Astrocyte (in vitro differentiated cells and primary cell): ENCODE measurements around the gene KRTAP4-6. TPM values are rescaled to one million over a fixed set of nuclear protein-coding genes. Genes with fewer than 3 reads are reported as not detected.
"Not testable (repeated sequence)": the region's sequence is repeated elsewhere in the genome, so short reads cannot be mapped to it uniquely, and the experiment has no call there.

Source experiments
- DNase-seq: peaks from one replicate; pipeline ENCODE4 v3.0.0-alpha.2; 2010; ENCODE audit warnings: low read depth
- FAIRE-seq: peaks from 2 replicates; lab custom pipeline; 2011; peaks lifted over from hg19 to GRCh38; lab: Jason Lieb, UNC
- H2AFZ ChIP-seq: 2 replicates; pipeline ENCODE4 v1.6.0; 2012; ENCODE audit warnings: low read depth, low read length, inconsistent platforms
- H3K27ac ChIP-seq: 2 replicates; pipeline ENCODE4 v1.5.1; 2011; ENCODE audit warnings: low read depth, low read length, inconsistent platforms
- H3K27me3 ChIP-seq: 2 replicates; pipeline ENCODE4 v1.6.0; 2011; ENCODE audit warnings: low read length, inconsistent platforms; ENCODE audit not compliant: insufficient read depth
- H3K36me3 ChIP-seq: 2 replicates; pipeline ENCODE4 v1.5.1; 2011; ENCODE audit warnings: low read length, inconsistent platforms; ENCODE audit not compliant: insufficient read depth
- H3K4me1 ChIP-seq: 2 replicates; pipeline ENCODE4 v1.5.1; 2011; ENCODE audit warnings: low read length, inconsistent platforms; ENCODE audit not compliant: insufficient read depth
- H3K4me2 ChIP-seq: 2 replicates; pipeline ENCODE4 v1.6.0; 2012; ENCODE audit warnings: low read length, inconsistent platforms
- H3K4me3 ChIP-seq: 2 replicates; pipeline ENCODE4 v1.5.1; 2011; ENCODE audit warnings: low read depth, mild to moderate bottlenecking, low read length, inconsistent platforms; ENCODE audit not compliant: insufficient read depth
- H3K79me2 ChIP-seq: 2 replicates; pipeline ENCODE4 v1.6.0; 2012; ENCODE audit warnings: mild to moderate bottlenecking, low read length, inconsistent platforms; ENCODE audit not compliant: insufficient read depth
- H3K9ac ChIP-seq: 2 replicates; pipeline ENCODE4 v1.6.0; 2012; ENCODE audit warnings: mild to moderate bottlenecking, low read length, inconsistent platforms
- H3K9me3 ChIP-seq: 2 replicates; pipeline ENCODE4 v1.5.1; 2012; ENCODE audit warnings: low read depth, mild to moderate bottlenecking, low read length, inconsistent platforms; ENCODE audit not compliant: insufficient read depth
- H4K20me1 ChIP-seq: 2 replicates; pipeline ENCODE4 v1.6.0; 2012; ENCODE audit warnings: low read length, inconsistent platforms; ENCODE audit not compliant: insufficient read depth
- H3K27ac Mint-ChIP-seq: one replicate; pipeline ENCODE4 v1.8.0; 2021; ENCODE audit warnings: mild to moderate bottlenecking, mixed read lengths; ENCODE audit not compliant: unreplicated experiment
- H3K27me3 Mint-ChIP-seq: one replicate; pipeline ENCODE4 v1.8.0; 2021; ENCODE audit warnings: low read depth, mixed read lengths; ENCODE audit not compliant: unreplicated experiment
- H3K36me3 Mint-ChIP-seq: one replicate; pipeline ENCODE4 v1.8.0; 2021; ENCODE audit warnings: low read depth, mixed read lengths; ENCODE audit not compliant: unreplicated experiment
- H3K4me1 Mint-ChIP-seq: one replicate; pipeline ENCODE4 v1.8.0; 2021; ENCODE audit warnings: low read depth, mixed read lengths; ENCODE audit not compliant: unreplicated experiment
- H3K4me3 Mint-ChIP-seq: one replicate; pipeline ENCODE4 v1.8.0; 2021; ENCODE audit warnings: mild to moderate bottlenecking, moderate library complexity, mixed read lengths; ENCODE audit not compliant: unreplicated experiment
- H3K9me3 Mint-ChIP-seq: one replicate; pipeline ENCODE4 v1.8.0; 2021; ENCODE audit warnings: mild to moderate bottlenecking, mixed read lengths; ENCODE audit not compliant: unreplicated experiment
- EZH2 ChIP-seq: IDR thresholded peaks from 2 replicates; pipeline ENCODE4 v1.6.1; 2012; ENCODE audit warnings: mild to moderate bottlenecking, low read length, inconsistent platforms; ENCODE audit not compliant: insufficient read depth
- total RNA-seq: library from RNA; stranded (reverse); gene quantifications from 2 replicates; pipeline ENCODE4 v1.2.1, GENCODE V29; 2021
- TF ChIP-seq, protein P1 (sequence below): IDR thresholded peaks from 2 replicates; pipeline ENCODE4 v1.5.1; 2011; ENCODE audit warnings: low read depth, mild to moderate bottlenecking, inconsistent platforms, low read length, moderate library complexity; ENCODE audit not compliant: insufficient read depth

The KRTAP4-6 gene
- total RNA-seq, 1 donor from 2014 or later, result not detected

DNA sequence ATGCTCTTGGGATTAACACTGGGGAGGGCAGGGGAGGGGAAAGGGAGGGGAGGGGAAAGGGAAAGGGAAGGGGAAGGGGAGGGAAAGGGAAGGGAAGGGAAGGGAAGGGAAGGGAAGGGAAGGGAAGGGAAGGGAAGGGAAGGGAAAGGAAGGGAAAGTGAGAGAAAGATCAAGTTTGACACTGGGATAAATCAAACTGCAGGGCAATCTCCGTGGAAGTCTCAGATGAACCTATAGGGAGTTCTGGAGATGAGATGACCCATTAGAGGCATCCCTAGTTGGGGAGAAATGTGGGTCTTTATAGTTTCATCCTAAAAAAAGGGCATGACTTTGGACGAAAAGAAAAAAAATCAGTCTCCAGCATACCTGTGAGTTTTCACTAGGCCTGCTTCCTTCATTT is 18.6 kb downstream of the KRTAP4-6 start:
- Mint-ChIP-seq H3K27me3 (peaks cover 2% of the 10 kb centered on the region), H3K36me3 (no peaks in the 10 kb centered on the region), H3K4me3 (no peak overlapping the region), H3K27ac (no peak overlapping the region), H3K9me3 (peaks cover 2% of the 10 kb centered on the region), H3K4me1 (peaks cover 22% of the 10 kb centered on the region)
- H3K27me3 ChIP-seq, result no peaks in the 10 kb centered on the region
- H4K20me1 ChIP-seq, result no peaks in the 10 kb centered on the region
- H3K4me1 ChIP-seq, result peaks cover 4% of the 10 kb centered on the region
- H3K4me3 ChIP-seq, result no peak overlapping the region
- H3K36me3 ChIP-seq, result no peaks in the 10 kb centered on the region
- TF ChIP-seq, protein P1, sequence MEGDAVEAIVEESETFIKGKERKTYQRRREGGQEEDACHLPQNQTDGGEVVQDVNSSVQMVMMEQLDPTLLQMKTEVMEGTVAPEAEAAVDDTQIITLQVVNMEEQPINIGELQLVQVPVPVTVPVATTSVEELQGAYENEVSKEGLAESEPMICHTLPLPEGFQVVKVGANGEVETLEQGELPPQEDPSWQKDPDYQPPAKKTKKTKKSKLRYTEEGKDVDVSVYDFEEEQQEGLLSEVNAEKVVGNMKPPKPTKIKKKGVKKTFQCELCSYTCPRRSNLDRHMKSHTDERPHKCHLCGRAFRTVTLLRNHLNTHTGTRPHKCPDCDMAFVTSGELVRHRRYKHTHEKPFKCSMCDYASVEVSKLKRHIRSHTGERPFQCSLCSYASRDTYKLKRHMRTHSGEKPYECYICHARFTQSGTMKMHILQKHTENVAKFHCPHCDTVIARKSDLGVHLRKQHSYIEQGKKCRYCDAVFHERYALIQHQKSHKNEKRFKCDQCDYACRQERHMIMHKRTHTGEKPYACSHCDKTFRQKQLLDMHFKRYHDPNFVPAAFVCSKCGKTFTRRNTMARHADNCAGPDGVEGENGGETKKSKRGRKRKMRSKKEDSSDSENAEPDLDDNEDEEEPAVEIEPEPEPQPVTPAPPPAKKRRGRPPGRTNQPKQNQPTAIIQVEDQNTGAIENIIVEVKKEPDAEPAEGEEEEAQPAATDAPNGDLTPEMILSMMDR, result no peak
- TF ChIP-seq EZH2, result no peak
- no peaks in the 10 kb centered on the region for H3K9me3 ChIP-seq
- H2AFZ ChIP-seq, result no peak overlapping the region
- FAIRE-seq (no peak), DNase-seq (no peak)
- H3K4me2 ChIP-seq, result no peak overlapping the region
- H3K9ac ChIP-seq, result no peak overlapping the region
- H3K79me2 ChIP-seq, result no peaks in the 10 kb centered on the region
- no peak overlapping the region for H3K27ac ChIP-seq

DNA sequence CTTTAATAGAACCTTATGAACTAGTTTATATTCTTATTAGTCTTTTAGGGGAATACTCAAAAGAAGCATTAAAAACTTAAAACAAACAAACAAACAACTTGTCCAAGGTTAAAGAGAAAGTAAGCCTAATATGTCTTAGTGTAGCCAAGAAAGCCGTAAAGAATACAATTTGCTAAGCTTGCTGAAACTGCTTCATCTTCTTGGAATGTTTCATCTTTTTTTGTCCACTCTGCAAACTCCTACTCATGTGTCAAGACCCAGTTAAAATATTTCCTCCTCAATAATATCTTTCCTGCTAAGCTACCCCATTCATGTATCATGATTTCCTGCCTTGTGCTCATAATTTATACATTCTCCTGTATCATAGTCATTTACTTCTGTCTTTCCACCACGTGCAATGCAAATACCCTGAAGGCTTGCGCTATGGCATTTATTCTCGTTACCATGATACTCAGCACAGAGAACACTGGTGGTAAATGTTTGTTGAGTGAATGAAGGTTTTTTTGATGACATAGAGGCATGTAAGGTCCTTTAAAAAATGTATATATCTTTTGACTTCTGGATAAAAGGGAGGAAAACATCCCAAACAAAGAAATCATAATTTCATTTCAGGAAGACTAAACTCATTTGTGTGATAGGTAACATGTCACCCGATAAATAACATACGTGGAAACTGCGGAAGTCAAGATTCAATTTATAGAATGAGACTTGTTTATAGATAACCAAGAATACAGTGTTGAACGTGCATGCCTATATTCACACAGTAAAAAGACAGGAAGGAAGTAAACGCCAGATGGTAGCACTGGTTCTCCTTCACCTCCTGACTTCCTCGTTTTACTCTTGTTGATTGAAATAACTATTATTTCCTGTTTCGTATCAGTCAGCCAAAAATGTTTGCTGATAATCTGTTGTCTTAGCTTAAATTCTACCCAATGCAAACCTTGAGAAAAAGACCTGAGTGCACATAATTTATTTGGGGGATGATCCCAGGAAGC is 20.4 kb downstream of the KRTAP4-6 start:
- H3K27me3 Mint-ChIP-seq, H4K20me1 ChIP-seq, H3K36me3 ChIP-seq, H3K4me1 ChIP-seq, H3K4me3 Mint-ChIP-seq, DNase-seq, H2AFZ ChIP-seq, H3K36me3 Mint-ChIP-seq, H3K9me3 Mint-ChIP-seq, H3K9ac ChIP-seq, H3K4me3 ChIP-seq, H3K79me2 ChIP-seq, H3K27ac ChIP-seq, H3K27me3 ChIP-seq, H3K9me3 ChIP-seq, H3K4me2 ChIP-seq: not testable (repeated sequence)
- Mint-ChIP-seq H3K27ac (peak overlapping the region; percentile 50), H3K4me1 (peaks cover 22% of the 10 kb centered on the region)
- FAIRE-seq, result peak; percentile 98

DNA sequence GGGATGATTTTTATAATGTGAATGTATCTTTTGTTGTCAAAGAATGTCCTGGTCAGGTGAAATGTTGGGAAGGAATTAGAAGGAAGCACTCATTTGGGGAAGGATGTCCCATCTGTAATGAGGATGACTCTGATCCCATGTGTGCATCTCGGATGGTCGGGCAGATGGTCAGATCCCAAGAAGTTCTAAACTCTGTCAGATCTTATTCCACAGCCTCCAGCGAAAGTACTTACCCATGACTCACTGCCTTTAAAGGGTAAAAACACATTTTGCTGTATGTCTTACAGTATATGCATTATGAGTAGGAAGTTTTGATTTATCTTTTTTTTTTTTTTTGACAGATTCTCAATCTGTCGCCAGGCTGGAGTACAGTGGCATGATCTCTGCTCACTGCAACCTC is 21.6 kb downstream of the KRTAP4-6 start:
- no peaks in the 10 kb centered on the region for H3K79me2 ChIP-seq
- TF ChIP-seq, protein P1, result no peak
- no peak for TF ChIP-seq EZH2
- H3K27ac ChIP-seq, result no peak overlapping the region
- Mint-ChIP-seq H3K4me1 (peaks cover 19% of the 10 kb centered on the region), H3K9me3 (peaks cover 2% of the 10 kb centered on the region), H3K4me3 (no peak overlapping the region), H3K27me3 (peaks cover 6% of the 10 kb centered on the region), H3K27ac (no peak overlapping the region), H3K36me3 (no peaks in the 10 kb centered on the region)
- H2AFZ ChIP-seq, result no peak overlapping the region
- H3K9ac ChIP-seq, result no peak overlapping the region
- no peaks in the 10 kb centered on the region for H4K20me1 ChIP-seq
- peaks cover 3% of the 10 kb centered on the region for H3K9me3 ChIP-seq
- H3K4me3 ChIP-seq, result no peak overlapping the region
- peaks cover 4% of the 10 kb centered on the region for H3K4me1 ChIP-seq
- FAIRE-seq, result no peak
- no peaks in the 10 kb centered on the region for H3K27me3 ChIP-seq
- H3K4me2 ChIP-seq, result no peak overlapping the region
- H3K36me3 ChIP-seq, result no peaks in the 10 kb centered on the region
- DNase-seq, result no peak

DNA sequence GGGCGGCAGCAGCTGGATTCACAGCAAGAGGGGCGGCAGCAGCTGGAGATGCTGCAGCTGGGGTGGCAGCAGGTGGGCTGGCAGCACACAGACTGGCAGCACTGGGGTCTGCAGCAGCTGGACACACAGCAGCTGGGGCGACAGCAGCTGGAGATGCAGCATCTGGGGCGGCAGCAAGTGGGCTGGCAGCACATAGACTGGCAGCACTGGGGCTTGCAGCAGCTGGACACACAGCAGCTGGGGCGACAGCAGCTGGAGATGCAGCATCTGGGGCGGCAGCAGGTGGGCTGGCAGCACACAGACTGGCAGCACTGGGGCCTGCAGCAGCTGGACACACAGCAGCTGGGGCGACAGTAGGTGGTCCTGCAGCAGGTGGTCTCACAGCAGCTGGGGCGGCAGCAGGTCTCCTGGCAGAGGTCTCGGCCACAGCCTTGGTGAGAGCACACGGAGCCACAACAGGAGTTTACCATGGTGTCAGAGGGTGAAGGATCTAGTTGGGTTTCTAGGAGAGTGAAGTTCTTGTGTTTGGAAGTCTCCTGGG is 22.4 kb downstream of the KRTAP4-6 start, which contains the start of gene KRTAP4-11:
TSS of gene KRTAP4-11 (minus strand) at position 528 of the 541 bp plus-strand sequence. CDS start at position 470, 58 bp downstream.
- H3K27me3 ChIP-seq, FAIRE-seq, H3K9me3 ChIP-seq, H2AFZ ChIP-seq, H3K27me3 Mint-ChIP-seq, H3K27ac ChIP-seq, H3K36me3 ChIP-seq, H3K4me3 ChIP-seq, H3K9me3 Mint-ChIP-seq, H3K27ac Mint-ChIP-seq, H3K79me2 ChIP-seq, H3K4me2 ChIP-seq, H4K20me1 ChIP-seq, H3K4me1 ChIP-seq, H3K9ac ChIP-seq, H3K4me3 Mint-ChIP-seq, DNase-seq, H3K36me3 Mint-ChIP-seq: not testable (repeated sequence)
- H3K4me1 Mint-ChIP-seq, result peaks cover 15% of the 10 kb centered on the region
